Keratinocyte (primary cell): ENCODE results near the gene CSNK1D. TPM values are rescaled to one million over a fixed set of nuclear protein-coding genes. Genes with fewer than 3 reads are reported as not detected.

ENCODE experiments used
- DNase-seq: peaks from one replicate; pipeline ENCODE4 v3.0.0-alpha.2; 2011; ENCODE audit warnings: low read depth, missing footprints, low spot score
- FAIRE-seq: peaks from 2 replicates; lab custom pipeline; 2011; peaks lifted over from hg19 to GRCh38; lab: Jason Lieb, UNC
- H2AFZ ChIP-seq: 2 replicates; pipeline ENCODE4 v1.6.0; 2012; ENCODE audit warnings: low read length, control low read depth, inconsistent platforms; ENCODE audit not compliant: control insufficient read depth
- H3K27ac ChIP-seq: 2 replicates; pipeline ENCODE4 v1.5.1; 2011; ENCODE audit warnings: low read length; ENCODE audit not compliant: control insufficient read depth, insufficient read depth
- H3K27me3 ChIP-seq: 3 replicates; pipeline ENCODE4 v1.6.0; 2011; ENCODE audit warnings: low read length; ENCODE audit not compliant: control insufficient read depth, insufficient read depth; ENCODE audit errors: extremely low read depth
- H3K36me3 ChIP-seq, 2 experiments: 2 replicates in 1 of 2; 3 replicates in 1 of 2; pipeline ENCODE4 v1.5.1; 2011; ENCODE audit warnings: low read length in 2 of 2, mild to moderate bottlenecking in 1 of 2; ENCODE audit not compliant: control insufficient read depth in 2 of 2, insufficient read depth in 2 of 2; ENCODE audit errors: extremely low read depth in 1 of 2
- H3K4me1 ChIP-seq: 3 replicates; pipeline ENCODE4 v1.5.1; 2011; ENCODE audit warnings: low read length; ENCODE audit not compliant: control insufficient read depth, insufficient read depth; ENCODE audit errors: extremely low read depth
- H3K4me2 ChIP-seq: 3 replicates; pipeline ENCODE4 v1.6.0; 2011; ENCODE audit warnings: low read depth, low read length; ENCODE audit not compliant: control insufficient read depth, insufficient read depth; ENCODE audit errors: extremely low read depth
- H3K4me3 ChIP-seq, 3 experiments: fragments of 200-600 bp in 1 of 3; sonication (generic) in 1 of 3; 2 replicates in 2 of 3; 3 replicates in 1 of 3; pipeline ENCODE4 v1.5.1; 2011 to 2016; ENCODE audit warnings: low read length in 3 of 3, mild to moderate bottlenecking in 3 of 3, control low read depth in 2 of 3, inconsistent platforms in 1 of 3, low read depth in 1 of 3, mixed read lengths in 1 of 3, mixed run types in 1 of 3, moderate library complexity in 1 of 3; ENCODE audit not compliant: control insufficient read depth in 2 of 3, insufficient read depth in 2 of 3; ENCODE audit errors: extremely low read depth in 1 of 3
- H3K79me2 ChIP-seq: 2 replicates; pipeline ENCODE4 v1.6.0; 2012; ENCODE audit warnings: low read length; ENCODE audit not compliant: control insufficient read depth, insufficient read depth
- H3K9ac ChIP-seq: 3 replicates; pipeline ENCODE4 v1.6.0; 2011; ENCODE audit warnings: low read length; ENCODE audit not compliant: control insufficient read depth, insufficient read depth; ENCODE audit errors: extremely low read depth
- H3K9me1 ChIP-seq: 3 replicates; pipeline ENCODE4 v1.6.0; 2011; ENCODE audit warnings: low read length; ENCODE audit not compliant: control insufficient read depth, insufficient read depth; ENCODE audit errors: extremely low read depth
- H3K9me3 ChIP-seq: 2 replicates; pipeline ENCODE4 v1.5.1; 2012; ENCODE audit warnings: low read depth, low read length; ENCODE audit not compliant: control insufficient read depth
- H4K20me1 ChIP-seq: 3 replicates; pipeline ENCODE4 v1.6.0; 2011; ENCODE audit warnings: low read length; ENCODE audit not compliant: control insufficient read depth, insufficient read depth; ENCODE audit errors: extremely low read depth
- CTCF ChIP-seq, 3 experiments: IDR thresholded peaks in 1 of 3; conservative IDR thresholded peaks in 1 of 3; optimal IDR thresholded peaks in 1 of 3; 2 replicates in 2 of 3; 3 replicates in 1 of 3; pipeline versions ENCODE3 to v1.5.1; 2011; ENCODE audit warnings: low read length in 3 of 3, mild to moderate bottlenecking in 3 of 3, moderate library complexity in 2 of 3, control low read depth in 1 of 3, inconsistent platforms in 1 of 3; ENCODE audit not compliant: insufficient read depth in 2 of 3; ENCODE audit errors: extremely low read depth in 1 of 3
- EZH2 ChIP-seq: IDR thresholded peaks from one replicate; pipeline ENCODE4 v1.6.1; 2012; ENCODE audit warnings: inconsistent platforms, mild to moderate bottlenecking, low read length, moderate library complexity
- dilution Hi-C: fragments of 300-500 bp; cut with MboI; formaldehyde crosslinking; loops from one replicate; pipeline ENCODE4 v1.7.0; 2020; ENCODE audit warnings: low sequenced_read_pairs; ENCODE audit not compliant: extremely low pct_ligation_motif_present
- polyA plus RNA-seq, 5 experiments: library from polyadenylated mRNA; depleted of rRNA in 3 of 5; stranded (reverse) in 3 of 5; stranded (forward) in 1 of 5; unstranded in 1 of 5; fragments of >200 nt; gene quantifications; 1 replicate in 1 of 5; 2 replicates in 3 of 5; 3 replicates in 1 of 5; pipeline versions ENCODE4 v1.2.1 to v1.2.3, GENCODE V29; 2011 to 2012; ENCODE audit warnings: missing spikeins in 2 of 5, low read depth in 1 of 5, low replicate concordance in 1 of 5

Gene CSNK1D
- polyA plus RNA-seq, 1 donor (not counting 4 experiments of a cell fraction or from before 2014, with no cell fraction given) = 86.0 TPM

GRCh38 chr17:82309656-82310570 is 36.4 kb upstream of the CSNK1D start:
- Histone ChIP-seq H3K36me3 (no peaks in the 10 kb centered on the region), H3K27ac (no peak overlapping the region), H3K27me3 (peaks cover 46% of the 10 kb centered on the region), H4K20me1 (no peaks in the 10 kb centered on the region), H3K4me3 (no peak overlapping the region), H3K4me1 (no peaks in the 10 kb centered on the region), H3K9me1 (no peaks in the 10 kb centered on the region), H3K9ac (no peak overlapping the region), H3K9me3 (no peaks in the 10 kb centered on the region), H3K4me2 (no peak overlapping the region), H3K79me2 (no peaks in the 10 kb centered on the region), H2AFZ (no peak overlapping the region)
- no peak for FAIRE-seq
- dilution Hi-C loops = no loop called here
- TF ChIP-seq EZH2 (no peak), CTCF (optimal IDR thresholded peaks at IDR 0.05 in 1 of 3, IDR thresholded peaks at IDR 0.05 in 1 of 3, conservative IDR thresholded peaks at IDR 0.05 in 1 of 3; ENCODE audit: extremely low read depth in 1 of 3, insufficient read depth in 2 of 3, low read length in 3 of 3) (no peak)
- no peak for DNase-seq

GRCh38 chr17:82305727-82306300 is 32.3 kb upstream of the CSNK1D start:
- no peaks in the 10 kb centered on the region for H3K36me3 ChIP-seq
- TF ChIP-seq CTCF (optimal IDR thresholded peaks at IDR 0.05 in 1 of 3, IDR thresholded peaks at IDR 0.05 in 1 of 3, conservative IDR thresholded peaks at IDR 0.05 in 1 of 3; ENCODE audit: extremely low read depth in 1 of 3, insufficient read depth in 2 of 3, low read length in 3 of 3) (no peak), EZH2 (no peak)
- dilution Hi-C loops = no loop called here
- H3K9me1 ChIP-seq = no peaks in the 10 kb centered on the region
- DNase-seq (no peak), FAIRE-seq (no peak)
- H3K79me2 ChIP-seq = no peaks in the 10 kb centered on the region
- H3K9me3 ChIP-seq = no peaks in the 10 kb centered on the region
- no peak overlapping the region for H3K4me2 ChIP-seq
- no peak overlapping the region for H3K9ac ChIP-seq
- no peak overlapping the region for H3K4me3 ChIP-seq
- H3K27me3 ChIP-seq = peaks cover 26% of the 10 kb centered on the region
- H2AFZ ChIP-seq = no peak overlapping the region
- H3K27ac ChIP-seq = no peak overlapping the region
- no peaks in the 10 kb centered on the region for H4K20me1 ChIP-seq
- peaks cover 17% of the 10 kb centered on the region for H3K4me1 ChIP-seq
